Activated CD4-positive, alpha-beta T cell treated with anti-CD3 and anti-CD28 coated beads, Interleukin-2, Interleukin-4, amounts not matched to agents 100 ng/mL and 50 ng/mL, durations not matched to agents 16 hours and 8 hours (primary cell): ENCODE measurements around the gene MICU1.
"Not testable (repeated sequence)": the region's sequence is repeated elsewhere in the genome, so short reads cannot be mapped to it uniquely, and the experiment has no call there.

Experiments
- DNase-seq: peaks from one replicate; pipeline ENCODE4 v3.0.0-alpha.2; 2020; ENCODE audit warnings: low spot score

MICU1 gene

DNA sequence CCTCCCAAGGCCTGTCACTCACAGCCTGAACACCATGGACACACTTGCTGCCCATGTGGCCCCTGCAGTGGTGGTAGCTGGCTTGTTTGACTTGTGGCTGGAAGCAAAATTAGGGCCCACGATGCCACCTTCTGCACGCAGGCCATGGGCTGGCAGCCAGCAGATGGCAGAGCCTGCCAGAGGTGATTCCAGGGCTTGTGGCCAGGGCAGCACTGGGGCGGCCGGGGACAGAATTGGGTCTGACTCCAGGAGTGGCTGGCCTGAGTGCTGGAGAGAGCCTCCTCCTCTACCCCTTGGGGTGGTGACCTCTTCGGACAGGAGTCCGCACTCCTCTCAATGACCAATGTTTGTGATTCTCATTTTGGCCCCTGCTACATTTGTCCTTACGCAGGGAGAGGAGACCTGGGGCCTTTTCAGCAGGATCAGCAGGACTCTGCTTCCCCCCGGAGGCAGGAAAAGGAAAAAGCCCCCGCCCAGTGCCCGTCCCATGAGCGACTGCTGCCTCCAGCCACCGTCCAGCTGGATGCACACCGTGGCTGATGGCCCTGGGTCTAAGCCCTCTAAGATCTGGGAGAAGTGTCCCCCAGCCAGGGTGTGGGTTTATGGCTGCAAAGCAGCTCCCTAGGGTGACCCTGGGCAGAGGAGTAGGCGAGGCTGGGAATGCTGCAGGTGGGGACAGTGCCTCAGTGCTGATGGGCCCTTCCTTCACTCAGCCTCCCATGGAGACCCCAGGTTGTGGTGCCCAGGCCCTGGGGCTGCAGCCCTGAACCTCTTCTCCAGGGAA lies 297.6 kb downstream of the MICU1 start:
- DNase-seq: no peak

GRCh38 chr10:72326665-72327603 lies 298.9 kb downstream of the MICU1 start:
- peak; percentile 81 for DNase-seq

- not testable (repeated sequence) for DNase-seq
Observed at GRCh38 chr10:72325243-72326175, 300.4 kb downstream of the MICU1 start.

GRCh38 chr10:72323771-72324191 lies 302.1 kb downstream of the MICU1 start:
- no peak for DNase-seq

GRCh38 chr10:72323108-72323749 lies 302.6 kb downstream of the MICU1 start:
- DNase-seq: no peak

GRCh38 chr10:72322280-72323058 lies 303.4 kb downstream of the MICU1 start:
- no peak for DNase-seq

DNA sequence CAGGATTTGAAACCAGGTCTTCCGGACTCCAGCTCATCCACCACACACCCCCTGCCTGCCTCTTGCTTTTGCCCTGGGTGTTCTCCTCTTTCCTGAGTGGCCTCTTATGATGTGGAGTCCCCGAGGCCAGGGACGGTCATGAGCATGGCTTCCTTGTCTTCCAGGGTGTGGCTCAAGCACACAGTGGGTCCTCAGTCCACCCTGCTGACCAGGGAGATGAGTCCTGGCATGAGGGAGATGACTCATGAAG lies 303.9 kb downstream of the MICU1 start:
- DNase-seq: no peak

DNA sequence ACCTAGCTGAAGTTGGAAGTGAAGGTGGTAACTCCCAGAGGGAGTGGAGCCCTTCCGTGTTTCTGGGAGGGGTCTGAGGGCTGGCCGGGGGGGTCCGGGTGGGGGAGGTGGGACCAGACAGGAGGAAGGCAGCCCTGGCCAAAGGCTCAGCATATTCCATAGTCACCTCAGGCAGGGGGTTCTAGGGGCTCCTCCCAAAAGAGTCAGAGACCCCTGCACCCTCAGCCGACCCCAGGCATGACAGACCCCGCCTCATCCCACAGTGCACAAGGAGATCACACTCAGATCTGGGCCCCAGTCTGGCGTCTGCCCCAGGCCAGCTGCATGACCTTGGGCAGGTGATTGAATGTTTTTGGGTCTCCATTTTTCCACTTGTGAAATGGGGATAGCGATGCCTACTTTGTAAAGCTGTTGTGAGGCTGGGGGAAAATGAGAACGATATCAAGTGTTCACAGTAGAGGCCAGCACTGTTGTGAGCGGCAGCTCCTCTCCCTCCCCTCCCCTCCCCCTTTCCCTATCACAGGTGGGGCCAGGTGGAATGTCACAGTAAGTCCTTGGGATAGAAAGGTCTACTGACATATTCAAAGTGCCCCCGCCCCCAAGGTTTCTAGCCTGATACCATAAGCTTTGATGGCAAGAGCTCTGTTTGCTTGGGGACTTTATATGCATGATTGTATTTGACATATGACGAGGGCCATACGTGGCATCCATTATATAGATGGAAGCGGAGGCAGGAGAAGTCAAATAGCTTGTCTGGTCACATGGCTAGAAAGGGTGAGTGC lies 304.4 kb downstream of the MICU1 start:
- DNase-seq: no peak

- peak; percentile 90 for DNase-seq
Observed at GRCh38 chr10:72320676-72321247, 305.1 kb downstream of the MICU1 start.

DNA sequence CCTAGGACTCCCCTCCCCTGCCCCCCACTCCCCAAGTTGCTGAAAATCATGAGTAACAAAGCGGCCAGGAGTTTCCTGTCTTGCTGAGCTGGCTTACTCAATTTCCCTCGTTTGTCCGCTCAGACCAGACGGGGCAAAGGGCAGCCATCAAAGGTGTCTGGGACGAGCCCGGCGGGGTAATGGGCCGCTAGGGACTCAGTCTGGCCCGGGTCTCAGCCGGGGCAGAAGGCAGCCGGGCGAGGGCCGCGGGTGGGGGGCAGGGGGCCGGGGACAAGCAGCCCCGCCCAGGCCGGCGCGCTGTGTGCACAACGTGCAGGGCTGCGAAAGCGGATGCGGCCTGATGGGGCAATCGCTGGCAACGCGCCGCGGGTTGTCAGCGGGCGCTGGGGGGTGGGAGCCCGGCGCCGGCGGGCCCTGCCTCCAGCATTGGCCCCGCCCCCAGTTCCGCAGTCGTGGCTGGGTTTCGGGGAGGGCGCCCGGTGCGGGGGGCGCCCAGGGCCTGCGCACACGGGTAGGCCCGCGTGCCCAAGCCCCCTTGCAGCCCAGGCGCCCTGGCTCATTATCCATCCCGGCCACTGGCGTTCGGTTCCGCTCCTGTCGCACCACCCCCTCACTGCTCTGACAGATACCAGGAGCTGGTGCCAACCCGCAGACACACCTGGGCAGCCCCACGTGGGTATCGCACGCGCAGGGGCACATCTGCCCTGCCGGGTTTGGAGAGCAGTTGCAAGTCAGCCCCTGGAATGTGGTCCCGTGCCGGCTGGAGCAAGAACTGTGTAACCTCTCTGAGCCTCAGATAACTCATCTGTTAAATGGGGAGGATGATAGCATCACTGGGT lies 306.2 kb downstream of the MICU1 start:
- peak; percentile 92 for DNase-seq

DNA sequence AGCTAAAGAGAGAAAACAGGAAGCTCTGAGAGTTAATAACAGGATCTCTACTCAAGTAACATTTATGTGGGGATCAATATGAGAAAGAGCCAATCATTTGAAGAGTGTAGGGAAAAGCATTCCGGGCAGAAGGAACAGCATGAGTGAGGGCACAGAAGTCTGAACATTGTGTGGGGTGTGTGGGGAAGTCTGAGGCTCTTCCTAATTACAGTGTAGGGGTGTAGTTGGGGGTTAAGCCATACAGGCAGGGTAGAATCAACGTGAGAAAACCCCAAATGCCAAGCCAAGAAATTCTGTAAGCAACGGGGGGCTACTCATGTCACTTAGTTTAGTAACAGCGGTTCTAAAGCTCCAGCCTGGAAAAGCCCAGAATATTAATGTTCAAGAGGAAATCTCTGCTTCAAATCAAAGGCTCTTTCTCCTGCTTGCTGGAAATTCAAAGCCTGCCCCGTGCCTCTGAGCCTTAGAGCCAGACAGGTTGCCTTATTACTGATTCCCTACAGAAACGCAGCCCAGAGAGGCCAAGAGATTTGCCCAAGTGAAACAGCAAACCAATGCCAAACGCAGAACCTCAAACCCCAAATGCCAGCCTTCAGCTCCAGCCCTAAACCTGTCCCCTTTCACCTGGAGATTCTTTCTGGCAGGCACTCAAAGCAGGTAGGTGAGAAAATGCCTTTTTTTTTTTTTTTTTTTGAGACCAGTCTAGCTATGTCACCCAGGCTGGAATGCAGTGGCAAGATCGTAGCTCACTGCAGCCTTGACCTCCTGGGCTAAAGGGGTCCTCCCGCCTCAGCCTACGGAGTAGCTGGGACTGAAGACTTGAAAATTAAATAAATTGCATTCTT lies 307.2 kb downstream of the MICU1 start:
- no peak for DNase-seq
